SHP77 treated with DMSO at 0.1 percent for 48 hours (cell line): ENCODE measurements around the gene LCN15.
"Not testable (repeated sequence)": the region's sequence is repeated elsewhere in the genome, so short reads cannot be mapped to it uniquely, and the experiment has no call there.

ENCODE experiments used
- DNase-seq: peaks from one replicate; lab custom pipeline; 2025; lab: John Stamatoyannopoulos, UW

LCN15 gene

GRCh38 chr9:136755302-136756133 lies 8.8 kb downstream of the LCN15 start:
- not testable (repeated sequence) for DNase-seq

GRCh38 chr9:136754626-136755301 lies 9.6 kb downstream of the LCN15 start:
- no peak for DNase-seq

- DNase-seq: no peak
These were observed 10.2 kb downstream of the LCN15 start for GRCh38 chr9:136754059-136754572.

- DNase-seq: no peak
These were observed 10.8 kb downstream of the LCN15 start for GRCh38 chr9:136753371-136754058.

GRCh38 chr9:136751814-136752213 lies 12.5 kb downstream of the LCN15 start:
- DNase-seq: no peak

- DNase-seq: no peak
These were observed 13.1 kb downstream of the LCN15 start for GRCh38 chr9:136751244-136751643.

- no peak for DNase-seq
These were observed 13.8 kb downstream of the LCN15 start for GRCh38 chr9:136750526-136750925.

- no peak for DNase-seq
These were observed 15.4 kb downstream of the LCN15 start for GRCh38 chr9:136748666-136749611.

GRCh38 chr9:136748201-136748600 lies 16.1 kb downstream of the LCN15 start, which contains the start of gene LCN6:
Gene LCN6 (minus strand): TSS chr9:136748525. CDS start chr9:136748483, 42 bp downstream.
- DNase-seq: no peak

- DNase-seq: no peak
These were observed 16.9 kb downstream of the LCN15 start for GRCh38 chr9:136747161-136748060.

- DNase-seq: no peak
These were observed 17.7 kb downstream of the LCN15 start for GRCh38 chr9:136746621-136747020.

- no peak for DNase-seq
These were observed 18.2 kb downstream of the LCN15 start for GRCh38 chr9:136746155-136746490.

- no peak for DNase-seq
These were observed 18.7 kb downstream of the LCN15 start for GRCh38 chr9:136745389-136746154.

GRCh38 chr9:136744773-136745172 lies 19.5 kb downstream of the LCN15 start:
- DNase-seq: no peak

- DNase-seq: no peak
These were observed 20.6 kb downstream of the LCN15 start for GRCh38 chr9:136743639-136744211.

GRCh38 chr9:136742591-136743391 lies 21.5 kb downstream of the LCN15 start, which contains the start of gene LCN10:
Gene LCN10 (minus strand): TSS chr9:136742940. CDS start chr9:136742903, 37 bp downstream.
- DNase-seq: no peak

- DNase-seq: no peak
These were observed 22.3 kb downstream of the LCN15 start for GRCh38 chr9:136741883-136742571.
